Liver (tissue), 9 donors: ENCODE data around the gene FRMD4B. TPM values are rescaled to one million over a fixed set of nuclear protein-coding genes. Genes with fewer than 3 reads are reported as not detected.

ENCODE experiments used
- DNase-seq: peaks from one replicate; pipeline ENCODE4 v3.0.0-alpha.2; 2017; ENCODE audit warnings: low spot score
- H3K27ac ChIP-seq, 2 donors: one replicate each; pipeline ENCODE4 v1.7.0; 2013; ENCODE audit warnings: inconsistent platforms in 2 of 2, low read length in 2 of 2, control low read depth in 1 of 2, low read depth in 1 of 2, mild to moderate bottlenecking in 1 of 2
- H3K27me3 ChIP-seq, 4 donors: one replicate each; pipeline versions ENCODE4 v1.6.1 to v1.7.0; 2013; ENCODE audit warnings: low read length in 3 of 4, inconsistent platforms in 1 of 4, mild to moderate bottlenecking in 1 of 4, moderate library complexity in 1 of 4; ENCODE audit not compliant: control insufficient read depth in 4 of 4, insufficient read depth in 4 of 4
- H3K36me3 ChIP-seq, 4 donors: one replicate each; pipeline versions ENCODE4 v1.6.1 to v1.7.0; 2013; ENCODE audit warnings: low read length in 3 of 4, mild to moderate bottlenecking in 3 of 4, low read depth in 1 of 4, moderate library complexity in 1 of 4; ENCODE audit not compliant: control insufficient read depth in 4 of 4, insufficient read depth in 3 of 4
- H3K4me1 ChIP-seq, 4 donors: one replicate each; pipeline versions ENCODE4 v1.6.1 to v1.7.0; 2013; ENCODE audit warnings: low read length in 3 of 4, mild to moderate bottlenecking in 3 of 4, moderate library complexity in 1 of 4; ENCODE audit not compliant: control insufficient read depth in 4 of 4, insufficient read depth in 4 of 4
- H3K4me3 ChIP-seq, 3 donors: one replicate each; pipeline versions ENCODE4 v1.6.1 to v1.7.0; 2013; ENCODE audit warnings: low read length in 3 of 3, control low read depth in 1 of 3, low read depth in 1 of 3, mild to moderate bottlenecking in 1 of 3
- H3K9ac ChIP-seq, 2 donors: one replicate each; pipeline ENCODE4 v1.7.0; 2013; ENCODE audit warnings: low read length in 2 of 2, mild to moderate bottlenecking in 2 of 2, moderate library complexity in 2 of 2, control low read depth in 1 of 2, low read depth in 1 of 2
- H3K9me3 ChIP-seq, 4 donors: one replicate each; pipeline versions ENCODE4 v1.6.1 to v1.7.0; 2013; ENCODE audit warnings: low read length in 3 of 4; ENCODE audit not compliant: control insufficient read depth in 4 of 4
- EGR1 ChIP-seq, 2 donors: IDR thresholded peaks; 2 replicates each; pipeline ENCODE4 v1.6.1; 2016 to 2018; ENCODE audit warnings: antibody characterized with exemption in 2 of 2, low read depth in 2 of 2
- FOXA1 ChIP-seq: IDR thresholded peaks from 2 replicates; pipeline ENCODE4 v1.6.1; 2016; ENCODE audit warnings: antibody characterized with exemption
- FOXA2 ChIP-seq: IDR thresholded peaks from 2 replicates; pipeline ENCODE4 v1.6.1; 2016; ENCODE audit warnings: antibody characterized with exemption
- GABPA ChIP-seq, 2 donors: IDR thresholded peaks in 1 of 2; conservative IDR thresholded peaks in 1 of 2; 2 replicates each; pipeline ENCODE4 v1.6.1; 2016; ENCODE audit warnings: antibody characterized with exemption in 2 of 2, mild to moderate bottlenecking in 1 of 2, moderate library complexity in 1 of 2
- HNF4A ChIP-seq, 2 donors: conservative IDR thresholded peaks; 2 replicates each; pipeline ENCODE4 v1.6.1; 2016; ENCODE audit warnings: antibody characterized with exemption in 2 of 2, mild to moderate bottlenecking in 2 of 2
- HNF4G ChIP-seq: IDR thresholded peaks from 2 replicates; pipeline ENCODE4 v1.6.1; 2016; ENCODE audit warnings: antibody characterized with exemption
- JUND ChIP-seq, 2 donors: IDR thresholded peaks; 2 replicates each; pipeline ENCODE4 v1.6.1; 2016; ENCODE audit warnings: antibody characterized with exemption in 2 of 2
- NR2F2 ChIP-seq: IDR thresholded peaks from 2 replicates; pipeline ENCODE4 v1.6.1; 2016; ENCODE audit warnings: antibody characterized with exemption
- RAD21 ChIP-seq, 2 donors: IDR thresholded peaks; 2 replicates each; pipeline ENCODE4 v1.6.1; 2016; ENCODE audit warnings: antibody characterized with exemption in 2 of 2, mild to moderate bottlenecking in 2 of 2
- REST ChIP-seq: IDR thresholded peaks from 2 replicates; pipeline ENCODE4 v1.6.1; 2016; ENCODE audit warnings: antibody characterized with exemption, mild to moderate bottlenecking
- RXRA ChIP-seq, 2 donors: IDR thresholded peaks; 2 replicates each; pipeline ENCODE4 v1.6.1; 2017 to 2018; ENCODE audit warnings: antibody characterized with exemption in 2 of 2, mild to moderate bottlenecking in 1 of 2
- SP1 ChIP-seq: IDR thresholded peaks from 2 replicates; pipeline ENCODE4 v1.6.1; 2018; ENCODE audit warnings: antibody characterized with exemption, mild to moderate bottlenecking
- TAF1 ChIP-seq: conservative IDR thresholded peaks from 2 replicates; pipeline ENCODE4 v1.6.1; 2016; ENCODE audit warnings: antibody characterized with exemption, mild to moderate bottlenecking
- YY1 ChIP-seq: IDR thresholded peaks from 2 replicates; pipeline ENCODE4 v1.6.1; 2016; ENCODE audit warnings: antibody characterized with exemption, mild to moderate bottlenecking
- ZBTB33 ChIP-seq: IDR thresholded peaks from 2 replicates; pipeline ENCODE4 v1.6.1; 2016; ENCODE audit warnings: antibody characterized with exemption
- polyA plus RNA-seq, 2 donors: library from polyadenylated mRNA; stranded (reverse) in 1 of 2; unstranded in 1 of 2; fragments of 200-250 nt in 1 of 2; fragments of >200 nt in 1 of 2; fragmentation: Nextera tagmentation in 1 of 2; extraction: Ambion mirVana in 1 of 2; gene quantifications; one replicate each; pipeline versions ENCODE4 v1.2.1 to v1.2.3, GENCODE V29; 2013 to 2015
- total RNA-seq, 2 donors: library from RNA; depleted of rRNA; stranded (reverse); fragments of >200 nt; gene quantifications; one replicate each; pipeline ENCODE4 v1.2.3, GENCODE V29; 2014
- TF ChIP-seq, protein P1 (sequence below): IDR thresholded peaks from 2 replicates; pipeline ENCODE4 v1.6.1; 2016; ENCODE audit warnings: antibody characterized with exemption
- TF ChIP-seq, protein P2 (sequence below): fragments of 150-350 bp; IDR thresholded peaks from 2 replicates; pipeline ENCODE4 v1.5.1; 2017; ENCODE audit warnings: improper control_type of control experiment, low read depth, low read length; ENCODE audit not compliant: missing input control
- TF ChIP-seq, protein P3 (sequence below): IDR thresholded peaks from 2 replicates; pipeline ENCODE4 v1.6.1; 2016; ENCODE audit warnings: antibody characterized with exemption
- donor health status: healthy.
- donor health status: healthy.
- donor health status: healthy.
- donor health status: healthy.
- donor health status: healthy.

Gene FRMD4B
- total and polyA plus RNA-seq, 4 donors, result 7.3 to 22.6 (median 15.0) TPM

DNA sequence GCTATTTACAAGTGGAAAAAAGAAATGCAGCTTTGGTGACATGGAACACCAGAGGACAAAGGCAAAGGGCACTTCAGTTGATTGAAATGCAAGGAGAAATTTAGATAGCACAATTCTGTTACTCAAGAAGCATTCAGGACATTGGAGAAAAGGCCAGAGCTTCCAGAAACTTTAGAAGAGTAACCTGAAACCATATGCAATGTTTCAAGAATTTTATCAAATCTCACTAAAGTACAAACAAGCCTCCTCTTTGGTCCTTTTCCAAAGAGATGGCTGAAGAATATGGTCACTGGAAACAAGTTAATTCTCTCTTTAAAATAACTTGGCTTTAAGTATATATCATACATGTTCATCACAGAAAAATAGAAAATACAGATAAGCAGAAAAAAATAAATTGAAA, 248.9 kb downstream of the FRMD4B start:
- no peak overlapping the region for H3K4me3 ChIP-seq
- H3K9me3 ChIP-seq, result no peaks in the 10 kb centered on the region
- DNase-seq, result no peak

DNA sequence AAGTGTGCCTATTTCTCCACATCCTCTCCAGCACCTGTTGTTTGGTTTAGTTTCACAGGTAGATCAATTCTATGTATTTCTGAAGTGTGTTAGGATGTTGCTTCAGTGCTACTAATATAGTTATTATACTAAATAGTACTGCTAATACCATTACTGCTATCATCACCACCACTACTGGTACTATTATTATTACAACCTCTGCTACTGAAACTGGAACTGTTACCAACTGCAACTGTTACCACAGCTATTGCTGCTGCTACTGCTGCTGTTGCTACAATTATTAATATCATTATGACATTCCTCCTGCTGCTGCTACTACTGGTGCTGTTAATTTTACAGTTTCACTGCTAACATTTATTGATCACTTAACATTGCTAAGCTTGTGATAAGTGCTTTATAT, 255.2 kb downstream of the FRMD4B start:
- no peaks in the 10 kb centered on the region for H3K36me3 ChIP-seq
- no peaks in the 10 kb centered on the region for H3K9me3 ChIP-seq
- H3K4me3 ChIP-seq, result no peak overlapping the region
- no peak overlapping the region for H3K27ac ChIP-seq
- no peaks in the 10 kb centered on the region for H3K4me1 ChIP-seq
- H3K27me3 ChIP-seq, result no peaks in the 10 kb centered on the region
- DNase-seq, result no peak
- H3K9ac ChIP-seq, result no peak overlapping the region
- TF ChIP-seq, protein P1, sequence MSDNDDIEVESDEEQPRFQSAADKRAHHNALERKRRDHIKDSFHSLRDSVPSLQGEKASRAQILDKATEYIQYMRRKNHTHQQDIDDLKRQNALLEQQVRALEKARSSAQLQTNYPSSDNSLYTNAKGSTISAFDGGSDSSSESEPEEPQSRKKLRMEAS, result no peak
- TF ChIP-seq RXRA (IDR thresholded peaks at IDR 0.05) (no peak), TAF1 (no peak), HNF4G (no peak), ZBTB33 (no peak), JUND (IDR thresholded peaks at IDR 0.05) (no peak), GABPA (IDR thresholded peaks at IDR 0.05 in 1 of 2, conservative IDR thresholded peaks at IDR 0.05 in 1 of 2) (no peak), SP1 (no peak), NR2F2 (no peak), RAD21 (IDR thresholded peaks at IDR 0.05) (no peak), FOXA1 (no peak), HNF4A (conservative IDR thresholded peaks at IDR 0.05) (no peak), FOXA2 (no peak), EGR1 (IDR thresholded peaks at IDR 0.05; ENCODE audit: low read depth in 2 of 2) (no peak)
- TF ChIP-seq, protein P2, sequence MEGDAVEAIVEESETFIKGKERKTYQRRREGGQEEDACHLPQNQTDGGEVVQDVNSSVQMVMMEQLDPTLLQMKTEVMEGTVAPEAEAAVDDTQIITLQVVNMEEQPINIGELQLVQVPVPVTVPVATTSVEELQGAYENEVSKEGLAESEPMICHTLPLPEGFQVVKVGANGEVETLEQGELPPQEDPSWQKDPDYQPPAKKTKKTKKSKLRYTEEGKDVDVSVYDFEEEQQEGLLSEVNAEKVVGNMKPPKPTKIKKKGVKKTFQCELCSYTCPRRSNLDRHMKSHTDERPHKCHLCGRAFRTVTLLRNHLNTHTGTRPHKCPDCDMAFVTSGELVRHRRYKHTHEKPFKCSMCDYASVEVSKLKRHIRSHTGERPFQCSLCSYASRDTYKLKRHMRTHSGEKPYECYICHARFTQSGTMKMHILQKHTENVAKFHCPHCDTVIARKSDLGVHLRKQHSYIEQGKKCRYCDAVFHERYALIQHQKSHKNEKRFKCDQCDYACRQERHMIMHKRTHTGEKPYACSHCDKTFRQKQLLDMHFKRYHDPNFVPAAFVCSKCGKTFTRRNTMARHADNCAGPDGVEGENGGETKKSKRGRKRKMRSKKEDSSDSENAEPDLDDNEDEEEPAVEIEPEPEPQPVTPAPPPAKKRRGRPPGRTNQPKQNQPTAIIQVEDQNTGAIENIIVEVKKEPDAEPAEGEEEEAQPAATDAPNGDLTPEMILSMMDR, result no peak

More for the DNA sequence above, 248.9 kb downstream of the FRMD4B start:
- Histone ChIP-seq H3K9ac (no peak overlapping the region), H3K27me3 (peaks cover 0 to 3% (median under 1%) of the 10 kb centered on the region in 4 donors), H3K4me1 (no peaks in the 10 kb centered on the region), H3K36me3 (no peaks in the 10 kb centered on the region), H3K27ac (no peak overlapping the region)
- TF ChIP-seq TAF1 (no peak), YY1 (no peak), FOXA1 (no peak), RXRA (IDR thresholded peaks at IDR 0.05) (no peak), REST (no peak), EGR1 (IDR thresholded peaks at IDR 0.05; ENCODE audit: low read depth in 2 of 2) (no peak), FOXA2 (no peak)
- TF ChIP-seq, protein P2, result no peak
- TF ChIP-seq, protein P3, sequence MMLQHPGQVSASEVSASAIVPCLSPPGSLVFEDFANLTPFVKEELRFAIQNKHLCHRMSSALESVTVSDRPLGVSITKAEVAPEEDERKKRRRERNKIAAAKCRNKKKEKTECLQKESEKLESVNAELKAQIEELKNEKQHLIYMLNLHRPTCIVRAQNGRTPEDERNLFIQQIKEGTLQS, result no peak
